ENCODE results near the gene CHMP6. TPM values are rescaled to one million over a fixed set of nuclear protein-coding genes. Genes with fewer than 3 reads are reported as not detected.
A peak's percentile ranks its signal among the peaks of the same experiment; 100 is the strongest.

Gene CHMP6
- total RNA-seq, 4 donors from 2014 or later = 17.5 to 35.6 (median 23.1) TPM

DNA sequence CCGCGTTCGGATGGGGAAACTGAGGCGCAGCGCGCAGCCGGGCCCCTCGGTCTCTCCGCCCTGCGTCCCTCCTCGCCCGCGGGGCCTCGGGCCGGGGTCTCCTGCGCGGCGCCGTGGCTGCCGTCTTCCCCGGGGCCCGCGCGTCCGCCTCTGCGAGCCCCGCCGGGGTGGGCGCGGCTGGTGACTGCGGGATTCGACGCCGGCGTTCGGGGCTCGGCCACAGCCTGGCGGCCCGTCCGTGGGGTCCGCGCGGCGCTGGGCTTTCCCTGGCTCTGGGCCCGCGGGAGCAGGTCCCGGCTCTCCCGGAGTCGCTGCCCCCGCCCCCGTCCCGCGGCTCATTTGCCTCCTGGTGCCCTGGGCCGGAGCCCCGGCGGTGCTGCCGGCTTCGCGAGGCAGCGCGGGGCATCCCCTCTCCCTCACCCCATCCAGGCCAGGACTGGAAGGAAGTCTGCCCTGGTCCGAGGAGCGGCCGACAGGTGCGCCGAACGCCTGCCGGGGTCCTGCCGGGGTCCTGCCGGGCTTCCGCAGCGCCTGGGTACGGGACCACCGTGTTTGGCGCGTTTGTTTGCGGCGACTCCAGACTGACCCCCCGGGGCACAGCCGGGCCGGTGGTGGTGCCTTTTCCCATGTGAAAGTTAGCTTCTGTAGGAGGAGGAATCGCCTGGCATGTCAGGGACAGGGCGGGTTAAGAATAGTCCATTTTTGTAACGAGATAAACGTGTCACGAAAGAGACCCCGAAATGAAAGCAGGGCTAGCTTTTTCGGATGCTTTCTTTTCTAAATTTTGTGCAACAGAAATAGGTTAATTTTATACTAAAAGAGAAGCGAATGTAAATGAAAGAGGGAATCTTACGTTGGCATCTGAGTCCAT is 671 bp downstream of the CHMP6 start:
- TF ChIP-seq POLR2A (IDR thresholded peaks at IDR 0.05) (no peak), POLR2AphosphoS5 (IDR thresholded peaks at IDR 0.05) (no peak), EP300 (IDR thresholded peaks at IDR 0.05) (no peak)
- TF ChIP-seq, protein P1, sequence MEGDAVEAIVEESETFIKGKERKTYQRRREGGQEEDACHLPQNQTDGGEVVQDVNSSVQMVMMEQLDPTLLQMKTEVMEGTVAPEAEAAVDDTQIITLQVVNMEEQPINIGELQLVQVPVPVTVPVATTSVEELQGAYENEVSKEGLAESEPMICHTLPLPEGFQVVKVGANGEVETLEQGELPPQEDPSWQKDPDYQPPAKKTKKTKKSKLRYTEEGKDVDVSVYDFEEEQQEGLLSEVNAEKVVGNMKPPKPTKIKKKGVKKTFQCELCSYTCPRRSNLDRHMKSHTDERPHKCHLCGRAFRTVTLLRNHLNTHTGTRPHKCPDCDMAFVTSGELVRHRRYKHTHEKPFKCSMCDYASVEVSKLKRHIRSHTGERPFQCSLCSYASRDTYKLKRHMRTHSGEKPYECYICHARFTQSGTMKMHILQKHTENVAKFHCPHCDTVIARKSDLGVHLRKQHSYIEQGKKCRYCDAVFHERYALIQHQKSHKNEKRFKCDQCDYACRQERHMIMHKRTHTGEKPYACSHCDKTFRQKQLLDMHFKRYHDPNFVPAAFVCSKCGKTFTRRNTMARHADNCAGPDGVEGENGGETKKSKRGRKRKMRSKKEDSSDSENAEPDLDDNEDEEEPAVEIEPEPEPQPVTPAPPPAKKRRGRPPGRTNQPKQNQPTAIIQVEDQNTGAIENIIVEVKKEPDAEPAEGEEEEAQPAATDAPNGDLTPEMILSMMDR (IDR thresholded peaks at IDR 0.05) = no peak
- WGBS = 8% methylated on average over 14 of the region's 90 CpGs
- peak in 1 of 2 donors; percentile 65 for DNase-seq (ENCODE audit: low spot score in 2 of 2)
- Histone ChIP-seq H3K4me1 (peaks cover 60% of the 10 kb centered on the region), H3K36me3 (peaks cover 26% of the 10 kb centered on the region), H3K4me3 (peak overlapping the region; percentile 100), H3K27me3 (no peaks in the 10 kb centered on the region), H3K27ac (peak overlapping the region; percentile 75), H3K9me3 (no peaks in the 10 kb centered on the region)

DNA sequence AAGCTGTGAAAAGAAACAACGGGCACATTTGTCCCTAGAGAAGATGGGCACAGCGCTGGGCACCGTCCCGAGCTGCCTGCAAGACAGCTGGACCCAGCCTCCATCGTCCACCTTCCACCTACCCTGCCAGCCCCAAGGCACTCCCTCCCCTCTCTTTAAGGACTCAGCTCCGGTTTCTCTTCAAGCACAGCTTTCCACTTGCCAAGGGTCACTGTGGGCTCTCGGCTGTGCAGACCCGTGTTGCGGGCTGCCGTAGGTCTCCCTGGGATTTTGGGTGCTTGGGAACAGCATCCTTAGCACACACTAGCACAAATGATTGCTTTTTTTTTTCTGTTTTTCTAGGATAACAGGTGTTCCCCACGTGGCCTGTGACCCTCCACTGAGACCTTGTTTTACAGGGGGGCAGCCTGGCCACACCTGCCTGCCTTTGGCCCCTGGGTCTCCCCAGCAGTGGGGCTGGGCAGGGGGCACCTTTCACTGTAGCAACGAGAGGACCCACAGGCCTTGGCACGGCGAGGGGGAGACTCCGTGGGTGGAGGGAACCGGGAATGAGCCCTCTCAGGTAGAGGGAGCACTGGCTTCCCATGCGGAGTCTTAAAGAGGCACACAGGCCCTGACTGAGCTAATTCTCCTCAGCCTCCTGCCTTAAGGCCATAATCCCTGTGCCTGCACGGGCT is 1.4 kb downstream of the CHMP6 start:
- Histone ChIP-seq H3K4me3 (peak overlapping the region; percentile 100), H3K27ac (no peak overlapping the region), H3K27me3 (no peaks in the 10 kb centered on the region), H3K36me3 (peaks cover 33% of the 10 kb centered on the region), H3K4me1 (peaks cover 55% of the 10 kb centered on the region), H3K9me3 (no peaks in the 10 kb centered on the region)
- WGBS = 26% methylated on average over 12 of the region's 18 CpGs
- TF ChIP-seq EP300 (IDR thresholded peaks at IDR 0.05) (no peak), POLR2A (IDR thresholded peaks at IDR 0.05) (no peak), POLR2AphosphoS5 (IDR thresholded peaks at IDR 0.05) (no peak)
- TF ChIP-seq, protein P1 (IDR thresholded peaks at IDR 0.05) = no peak
- no peak for DNase-seq (ENCODE audit: low spot score in 2 of 2)

DNA sequence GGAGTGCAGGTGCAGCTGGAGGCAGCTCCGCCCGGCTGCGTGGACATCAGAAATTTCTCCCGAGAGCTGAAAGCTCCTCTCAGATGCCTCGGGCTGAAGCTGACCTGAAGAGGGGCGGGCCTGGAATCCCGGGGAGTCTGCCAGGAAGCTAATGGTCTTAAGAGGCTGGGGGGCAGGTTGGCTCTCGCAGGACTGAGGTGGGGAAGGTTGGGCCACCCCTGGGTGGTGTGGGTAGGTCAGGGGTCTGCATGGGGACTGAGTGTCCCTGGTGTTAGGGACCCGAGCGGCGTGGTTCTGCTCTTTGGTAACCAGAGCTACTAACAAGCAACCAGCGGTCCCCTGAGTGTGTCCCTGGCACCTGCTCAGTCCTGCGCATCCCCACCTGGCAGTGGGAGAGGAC is 3.5 kb downstream of the CHMP6 start:
- Histone ChIP-seq H3K4me1 (peaks cover 40% of the 10 kb centered on the region), H3K27ac (no peak overlapping the region), H3K36me3 (peaks cover 54% of the 10 kb centered on the region), H3K27me3 (no peaks in the 10 kb centered on the region), H3K4me3 (no peak overlapping the region), H3K9me3 (no peaks in the 10 kb centered on the region)
- no peak for TF ChIP-seq POLR2A (IDR thresholded peaks at IDR 0.05)
- TF ChIP-seq, protein P1 (IDR thresholded peaks at IDR 0.05) = no peak
- TF ChIP-seq EP300 (IDR thresholded peaks at IDR 0.05) = no peak
- TF ChIP-seq POLR2AphosphoS5 (IDR thresholded peaks at IDR 0.05) = no peak
- no peak for DNase-seq (ENCODE audit: low spot score in 2 of 2)
- WGBS = 79% methylated on average over 8 of the region's 13 CpGs

DNA sequence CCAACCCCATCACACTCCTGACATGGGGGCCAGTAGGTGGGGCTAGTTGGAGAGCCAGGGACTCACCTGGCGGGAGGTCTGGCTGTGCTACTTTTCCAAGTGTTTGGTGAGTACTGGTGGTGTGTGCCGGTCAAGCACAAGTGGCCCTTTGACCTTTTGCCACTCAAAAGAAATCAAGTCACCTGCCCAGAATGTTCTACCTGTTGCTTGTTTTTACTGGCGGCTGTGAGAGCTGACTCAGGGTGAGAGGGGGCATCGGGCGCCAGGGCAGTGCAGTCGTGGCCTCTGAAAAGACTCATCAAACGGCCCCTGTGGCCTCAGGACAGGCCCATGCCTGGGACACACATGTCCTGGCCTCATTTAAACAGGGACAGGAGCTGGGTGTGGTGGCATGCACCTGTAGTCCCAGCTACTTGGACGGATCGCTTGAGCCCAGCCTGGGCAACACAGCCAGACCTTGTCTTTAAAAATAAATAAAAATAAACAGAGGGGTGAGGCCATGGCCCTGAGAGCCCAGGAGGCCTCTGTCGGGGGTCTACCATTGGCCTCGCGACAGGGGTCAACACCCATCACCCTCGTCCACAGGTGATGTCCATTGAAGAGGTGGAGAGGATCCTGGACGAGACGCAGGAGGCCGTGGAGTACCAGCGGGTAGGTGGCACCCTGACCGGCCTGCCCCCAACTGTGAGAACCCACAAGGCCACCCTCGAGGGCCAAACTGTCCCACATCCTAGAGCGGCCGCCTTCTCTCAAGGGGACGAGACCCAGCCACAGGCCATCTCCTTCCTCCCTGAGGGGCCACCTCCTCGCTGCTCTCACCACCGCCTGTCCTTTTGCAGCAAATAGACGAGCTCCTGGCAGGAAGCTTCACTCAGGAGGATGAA is 5.0 kb downstream of the CHMP6 start:
- H3K27me3 ChIP-seq = no peaks in the 10 kb centered on the region
- TF ChIP-seq POLR2A (IDR thresholded peaks at IDR 0.05) (no peak), POLR2AphosphoS5 (IDR thresholded peaks at IDR 0.05) (no peak), EP300 (IDR thresholded peaks at IDR 0.05) (no peak)
- TF ChIP-seq, protein P1 (IDR thresholded peaks at IDR 0.05) = no peak
- no peaks in the 10 kb centered on the region for H3K9me3 ChIP-seq
- peaks cover 56% of the 10 kb centered on the region for H3K36me3 ChIP-seq
- DNase-seq (ENCODE audit: low spot score in 2 of 2) = no peak
- 90% methylated on average over 10 of the region's 25 CpGs for WGBS
- peaks cover 33% of the 10 kb centered on the region for H3K4me1 ChIP-seq
- H3K4me3 ChIP-seq = no peak overlapping the region
- H3K27ac ChIP-seq = no peak overlapping the region

Data from suprapubic skin (tissue), 4 donors.